H1 (cell line): ENCODE data around the gene RCAN3. TPM values are rescaled to one million over a fixed set of nuclear protein-coding genes. Genes with fewer than 3 reads are reported as not detected.

Experiments used
- CTCF ChIA-PET: fragments of 300-600 bp; sonication (Branson Sonifier 250); formaldehyde crosslinking; loops from one replicate; lab custom pipeline; 2021; ENCODE audit not compliant: partially characterized antibody; lab: Charles Lee
- POLR2A ChIA-PET: fragments of 300-600 bp; sonication (Branson Sonifier 250); formaldehyde crosslinking; loops from one replicate; lab custom pipeline; 2021; ENCODE audit warnings: inconsistent platforms; ENCODE audit not compliant: partially characterized antibody; lab: Charles Lee
- DNase-seq, 2 experiments: peaks; one replicate each; pipeline versions ENCODE4 v3.0.0 to v3.0.0-alpha.2; 2010 to 2022; ENCODE audit warnings: low spot score in 2 of 2, low read depth in 1 of 2, mixed read lengths in 1 of 2
- FAIRE-seq: peaks from 2 replicates; lab custom pipeline; 2011; peaks lifted over from hg19 to GRCh38; lab: Jason Lieb, UNC
- H2AFZ ChIP-seq: 2 replicates; pipeline ENCODE4 v1.8.1; 2012; ENCODE audit warnings: low read length, inconsistent platforms
- H2AK5ac ChIP-seq: 2 replicates; pipeline ENCODE4 v1.6.1; 2013; ENCODE audit warnings: low read depth, low read length
- H2BK120ac ChIP-seq: replicated peaks from 2 replicates; pipeline ENCODE3; 2013; ENCODE audit warnings: low read depth, low read length, inconsistent platforms
- H2BK12ac ChIP-seq: 2 replicates; pipeline ENCODE4 v1.6.1; 2013; ENCODE audit warnings: low read depth, low read length
- H2BK15ac ChIP-seq: 2 replicates; pipeline ENCODE4 v1.6.1; 2013; ENCODE audit warnings: low read length
- H2BK20ac ChIP-seq: 2 replicates; pipeline ENCODE4 v1.6.1; 2013; ENCODE audit warnings: low read length
- H2BK5ac ChIP-seq: 2 replicates; pipeline ENCODE4 v1.6.1; 2013; ENCODE audit warnings: low read depth, low read length
- H3K14ac ChIP-seq: 2 replicates; pipeline ENCODE4 v1.6.1; 2013; ENCODE audit warnings: inconsistent platforms; ENCODE audit not compliant: insufficient read length
- H3K18ac ChIP-seq: 2 replicates; pipeline ENCODE4 v1.6.1; 2013; ENCODE audit warnings: low read length; ENCODE audit errors: extremely low read depth
- H3K23ac ChIP-seq: 2 replicates; pipeline ENCODE4 v1.6.1; 2013; ENCODE audit warnings: inconsistent platforms; ENCODE audit not compliant: insufficient read length
- H3K23me2 ChIP-seq: 2 replicates; pipeline ENCODE4 v1.6.1; 2013; ENCODE audit warnings: low read depth, low read length
- H3K27ac ChIP-seq: 2 replicates; pipeline ENCODE4 v1.6.1; 2011; ENCODE audit warnings: low read depth, low read length, inconsistent platforms
- H3K27me3 ChIP-seq, 4 experiments: replicated peaks in 1 of 4; 1 replicate in 1 of 4; 2 replicates in 3 of 4; pipeline versions ENCODE4 v1.6.1 to v1.8.1; 2011 to 2013; ENCODE audit warnings: low read length in 3 of 4, mild to moderate bottlenecking in 3 of 4, inconsistent platforms in 2 of 4, mixed read lengths in 2 of 4, moderate library complexity in 1 of 4; ENCODE audit not compliant: control insufficient read depth in 3 of 4, insufficient read depth in 3 of 4; ENCODE audit errors: extremely low read depth in 1 of 4
- H3K36me3 ChIP-seq, 4 experiments: 2 replicates each; pipeline versions ENCODE4 v1.6.1 to v1.8.1; 2011 to 2013; ENCODE audit warnings: mild to moderate bottlenecking in 4 of 4, low read length in 3 of 4, moderate library complexity in 2 of 4, control low read depth in 1 of 4, inconsistent platforms in 1 of 4; ENCODE audit not compliant: insufficient read depth in 4 of 4, control insufficient read depth in 2 of 4
- H3K4ac ChIP-seq: replicated peaks from 2 replicates; pipeline ENCODE3; 2013; ENCODE audit warnings: low read length, low read depth, mixed read lengths, inconsistent platforms; ENCODE audit not compliant: insufficient read length
- H3K4me1 ChIP-seq, 4 experiments: replicated peaks in 1 of 4; 1 replicate in 1 of 4; 2 replicates in 3 of 4; pipeline versions ENCODE4 v1.6.1 to v1.8.1; 2011 to 2013; ENCODE audit warnings: low read length in 3 of 4, inconsistent platforms in 2 of 4, mixed read lengths in 1 of 4; ENCODE audit not compliant: insufficient read depth in 4 of 4, control insufficient read depth in 3 of 4
- H3K4me2 ChIP-seq, 2 experiments: 2 replicates each; pipeline versions ENCODE4 v1.6.1 to v1.8.1; 2011 to 2013; ENCODE audit warnings: low read depth in 2 of 2, low read length in 2 of 2, control low read depth in 1 of 2, inconsistent platforms in 1 of 2, mild to moderate bottlenecking in 1 of 2; ENCODE audit not compliant: insufficient read depth in 1 of 2
- H3K4me3 ChIP-seq, 4 experiments: fragments of 200-600, 300-600 bp in 1 of 4; sonication (generic), shearing (Covaris generic), sonication (Bioruptor Twin) in 1 of 4; 2 replicates each; pipeline versions ENCODE4 v1.5.1 to v1.8.1; 2011 to 2016; ENCODE audit warnings: low read length in 4 of 4, low read depth in 3 of 4, control low read depth in 2 of 4, inconsistent platforms in 2 of 4, mild to moderate bottlenecking in 2 of 4, mixed read lengths in 1 of 4, moderate library complexity in 1 of 4; ENCODE audit not compliant: insufficient read depth in 2 of 4; ENCODE audit errors: extremely low read depth in 1 of 4
- H3K56ac ChIP-seq: replicated peaks from 2 replicates; pipeline ENCODE3; 2013; ENCODE audit warnings: low read depth, mild to moderate bottlenecking, mixed read lengths, low read length, inconsistent platforms; ENCODE audit not compliant: insufficient read length
- H3K79me1 ChIP-seq: 2 replicates; pipeline ENCODE4 v1.6.1; 2013; ENCODE audit warnings: low read depth, low read length, control low read depth
- H3K79me2 ChIP-seq, 2 experiments: 2 replicates each; pipeline versions ENCODE4 v1.6.1 to v1.8.1; 2012 to 2013; ENCODE audit warnings: low read length in 2 of 2, mild to moderate bottlenecking in 2 of 2, inconsistent platforms in 1 of 2; ENCODE audit not compliant: insufficient read depth in 2 of 2, control insufficient read depth in 1 of 2
- H3K9ac ChIP-seq, 4 experiments: replicated peaks in 1 of 4; 1 replicate in 1 of 4; 2 replicates in 3 of 4; pipeline versions ENCODE4 v1.6.1 to v1.8.1; 2011 to 2013; ENCODE audit warnings: low read depth in 3 of 4, low read length in 3 of 4, control low read depth in 2 of 4, mild to moderate bottlenecking in 2 of 4, moderate library complexity in 2 of 4, inconsistent platforms in 1 of 4; ENCODE audit errors: extremely low read depth in 1 of 4
- H3K9me3 ChIP-seq, 2 experiments: 2 replicates each; pipeline versions ENCODE4 v1.6.1 to v1.8.1; 2012 to 2013; ENCODE audit warnings: mild to moderate bottlenecking in 2 of 2, moderate library complexity in 2 of 2, control low read depth in 1 of 2, inconsistent platforms in 1 of 2, low read depth in 1 of 2, low read length in 1 of 2, mixed read lengths in 1 of 2; ENCODE audit not compliant: insufficient read depth in 2 of 2
- H4K20me1 ChIP-seq, 2 experiments: replicated peaks in 1 of 2; 2 replicates each; pipeline versions ENCODE3 to v1.8.1; 2011 to 2013; ENCODE audit warnings: inconsistent platforms in 2 of 2, low read length in 2 of 2, mild to moderate bottlenecking in 1 of 2; ENCODE audit not compliant: insufficient read depth in 2 of 2, control insufficient read depth in 1 of 2
- H4K5ac ChIP-seq: 2 replicates; pipeline ENCODE4 v1.6.1; 2013; ENCODE audit warnings: low read length, low read depth, mixed read lengths, inconsistent platforms; ENCODE audit not compliant: insufficient read length
- H4K8ac ChIP-seq: 2 replicates; pipeline ENCODE4 v1.8.0; 2013; ENCODE audit warnings: mild to moderate bottlenecking, moderate library complexity, low read length, inconsistent platforms; ENCODE audit not compliant: insufficient read depth; ENCODE audit errors: extremely low read depth
- H4K91ac ChIP-seq: replicated peaks from 2 replicates; pipeline ENCODE3; 2013; ENCODE audit warnings: low read length, mixed read lengths, inconsistent platforms; ENCODE audit not compliant: insufficient read length
- CREB1 ChIP-seq: IDR thresholded peaks from 2 replicates; pipeline ENCODE4 v1.6.1; 2012; ENCODE audit warnings: inconsistent platforms
- KDM4A ChIP-seq: IDR thresholded peaks from one replicate; pipeline ENCODE4 v1.7.1; 2012; ENCODE audit warnings: low read depth, mild to moderate bottlenecking, moderate library complexity, low read length, inconsistent platforms; ENCODE audit not compliant: severe bottlenecking
- SIRT6 ChIP-seq: IDR thresholded peaks from one replicate; pipeline ENCODE4 v1.7.1; 2012; ENCODE audit warnings: low read length, inconsistent platforms
- SRF ChIP-seq: IDR thresholded peaks from 2 replicates; pipeline ENCODE4 v1.6.1; 2011; ENCODE audit warnings: mild to moderate bottlenecking, low read depth, low read length, moderate library complexity
- TCF12 ChIP-seq: IDR thresholded peaks from 2 replicates; pipeline ENCODE4 v1.6.1; 2011; ENCODE audit warnings: low read depth, mild to moderate bottlenecking, low read length
- WGBS, 2 experiments: shearing (Covaris generic) in 1 of 2; methylation state at CpG; one replicate each; pipeline versions ENCODE4 v1.1.6 to v1.1.7; 2013 to 2015; ENCODE audit warnings: low lambda C conversion rate in 2 of 2, mixed read lengths in 2 of 2, inconsistent platforms in 1 of 2, low coverage in 1 of 2, missing lambda C conversion rate in 1 of 2; ENCODE audit not compliant: insufficient replicate concordance in 2 of 2, insufficient coverage in 1 of 2, insufficient read length in 1 of 2; ENCODE audit errors: extremely low coverage in 1 of 2, missing lambda C conversion rate in 1 of 2; 5-methylcytosine and 5-hydroxymethylcytosine counted together
- polyA plus RNA-seq, 7 experiments: library from polyadenylated mRNA; depleted of rRNA in 3 of 7; stranded (reverse) in 5 of 7; unstranded in 2 of 7; fragments of >200 nt in 5 of 7; fragments of 200-250 nt in 2 of 7; gene quantifications; 1 replicate in 5 of 7; 2 replicates in 1 of 7; 4 replicates in 1 of 7; pipeline versions ENCODE4 v1.2.1 to v1.2.3, GENCODE V29; 2011 to 2013; ENCODE audit warnings: missing spikeins in 2 of 7, mixed read lengths in 2 of 7
- total RNA-seq: library from RNA; stranded (reverse); fragmentation: NEBNext Ultra II Directional; extraction: Animal tissue kit (Norgen Biotek cat#: 25700); gene quantifications from 2 replicates; pipeline ENCODE4 v1.2.1, GENCODE V29; 2021

RCAN3 gene
- total and polyA plus RNA-seq, 2 of the 8 experiments (the other 6 are each of a cell fraction or from before 2014, with no cell fraction given), result 5.6 to 16.6 TPM

- Histone ChIP-seq H2BK12ac (no peak overlapping the region), H3K18ac (peak overlapping the region; percentile 93; the same call in 1 of the 2 replicates), H3K4me2 (peak overlapping the region; percentile 78 to 96), H3K79me1 (no peaks in the 10 kb centered on the region)
- FAIRE-seq, result no peak
- TF ChIP-seq SRF (no peak), KDM4A (peak; percentile 31), SIRT6 (no peak), TCF12 (no peak), CREB1 (0 out of 2 replicates have a peak, but pooled peaks have one; percentile 5)
- TF ChIP-seq, all 59 proteins: peak for 2
- peak overlapping the region in 3 of 4 experiments; percentile 14 to 30 (median 16); a peak in 3 of 7 replicates for H3K9ac ChIP-seq
- no peaks in the 10 kb centered on the region for H3K79me2 ChIP-seq
- peaks cover 2 to 21% (median 13%) of the 10 kb centered on the region in 4 experiments; a peak in 6 of 7 replicates for H3K4me1 ChIP-seq
- 0 out of 2 replicates have a peak overlapping the region, but pooled peaks have one; percentile 83 for H2BK15ac ChIP-seq
- peak overlapping the region; percentile 35 for H4K91ac ChIP-seq
- H4K8ac ChIP-seq, result no peak overlapping the region; the same call in 1 of the 2 replicates
- no peak overlapping the region for H4K5ac ChIP-seq
- H3K27me3 ChIP-seq, result peaks cover 0 to 7% (median 0%) of the 10 kb centered on the region in 4 experiments; a peak in 3 of 7 replicates
- H3K23me2 ChIP-seq, result peaks cover 11% of the 10 kb centered on the region
- H3K27ac ChIP-seq, result no peak overlapping the region
- no peak overlapping the region for H2BK5ac ChIP-seq
- no peaks in the 10 kb centered on the region for H3K9me3 ChIP-seq
- ChIA-PET POLR2A (interaction anchor here (1.4 to 1.6 kb wide), 2 partner anchors 12 to 13 kb away, joined by 3 to 4 read pairs; no protein-coding TSS in a partner anchor), CTCF (interaction anchor here (0.8 to 3.0 kb wide), 4 partner anchors 9 to 88 kb away, joined by 3 to 15 read pairs (median 5); partner anchors contain the start of gene NIPAL3)
- H3K56ac ChIP-seq, result no peak overlapping the region
- H2AFZ ChIP-seq, result peak overlapping the region; percentile 23; the same call in 1 of the 2 replicates
- H2AK5ac ChIP-seq, result no peak overlapping the region
- no peaks in the 10 kb centered on the region for H4K20me1 ChIP-seq
- no peak overlapping the region for H2BK20ac ChIP-seq
- H3K36me3 ChIP-seq, result no peaks in the 10 kb centered on the region
- DNase-seq, result no peak
- no peak overlapping the region for H3K23ac ChIP-seq
- no peak overlapping the region for H3K14ac ChIP-seq
- H3K4ac ChIP-seq, result no peak overlapping the region
- peak overlapping the region; percentile 73 to 95 (median 77) for H3K4me3 ChIP-seq
- 4% methylated on average over 32 of the region's 53 CpGs; no CpG with 5 or more reads in 1 of the 2 experiments for WGBS, 2 experiments
- H2BK120ac ChIP-seq, result no peak overlapping the region
Observed at GRCh38 chr1:24503059-24503751, 569 bp downstream of the RCAN3 start.
